ENCODE results near the gene CDK12. TPM values are rescaled to one million over a fixed set of nuclear protein-coding genes. Genes with fewer than 3 reads are reported as not detected.

The CDK12 gene
- total and polyA plus RNA-seq, 10 of the 15 experiments (the other 5 are each of a cell fraction or from before 2014, with no cell fraction given) = 3.2 to 55.1 (median 31.9) TPM

- WGBS (ENCODE audit: insufficient coverage, insufficient replicate concordance, low lambda C conversion rate, missing lambda C conversion rate) = under 1% methylated on average over 37 of the region's 37 CpGs
- peak; percentile 39; the same call in 1 of the 2 replicates for TF ChIP-seq ATF2 (IDR thresholded peaks at IDR 0.05; ENCODE audit: low read length)
- TF ChIP-seq HCFC1 (IDR thresholded peaks at IDR 0.05; ENCODE audit: low read length) = peak; percentile 53
- peak; percentile 27; the same call in 1 of the 2 replicates for TF ChIP-seq ZNF384 (IDR thresholded peaks at IDR 0.05; ENCODE audit: borderline replicate concordance, low read depth, low read length)
- TF ChIP-seq NFIC (IDR thresholded peaks at IDR 0.05; ENCODE audit: low read depth, low read length) = peak; percentile 22; the same call in 1 of the 2 replicates
- TF ChIP-seq KLF5 (IDR thresholded peaks at IDR 0.05; ENCODE audit: partially characterized antibody) = peak; percentile 12
- TF ChIP-seq SIN3A (IDR thresholded peaks at IDR 0.05; ENCODE audit: low read depth, low read length) = peak; percentile 67; the same call in 1 of the 2 replicates
- peak; percentile 99 for TF ChIP-seq CHD2 (IDR thresholded peaks at IDR 0.05; ENCODE audit: borderline replicate concordance, low read depth, low read length)
- no peak for TF ChIP-seq TBL1XR1 (IDR thresholded peaks at IDR 0.05; ENCODE audit: low read depth, low read length)
- peak; percentile 62; the same call in 1 of the 3 replicates for TF ChIP-seq POU2F2 (IDR thresholded peaks at IDR 0.05; ENCODE audit: borderline replicate concordance, low read depth, low read length)
- TF ChIP-seq PBX3 (IDR thresholded peaks at IDR 0.05; ENCODE audit: insufficient replicate concordance, low read depth, low read length) = no peak
- TF ChIP-seq CBFB (IDR thresholded peaks at IDR 0.05; ENCODE audit: low read depth) = peak; percentile 97
- 0 out of 2 replicates have a peak, but pooled peaks have one; percentile 54 for TF ChIP-seq NBN (IDR thresholded peaks at IDR 0.05)
- TF ChIP-seq JUND (IDR thresholded peaks at IDR 0.05; ENCODE audit: low read depth, low read length) = no peak
- TF ChIP-seq MXI1 (IDR thresholded peaks at IDR 0.05; ENCODE audit: low read depth, low read length) = peak; percentile 88
- peak; percentile 59; the same call in 1 of the 2 replicates for TF ChIP-seq RB1 (IDR thresholded peaks at IDR 0.05; ENCODE audit: borderline replicate concordance)
- 0 out of 2 replicates have a peak, but pooled peaks have one; percentile 34 for TF ChIP-seq TCF12 (IDR thresholded peaks at IDR 0.05; ENCODE audit: low read depth, low read length)
- no peak for TF ChIP-seq BCLAF1 (IDR thresholded peaks at IDR 0.05)
- peak; percentile 57; the same call in 1 of the 2 replicates for TF ChIP-seq IKZF1 (conservative IDR thresholded peaks at IDR 0.05)
These were observed 10.3 kb upstream of the CDK12 start, which contains the start of gene MED1 for GRCh38 chr17:39450847-39451581. MED1 (minus strand) TSS chr17:39451263; CDS start chr17:39451062, 201 bp downstream.

More at GRCh38 chr17:39450847-39451581, 10.3 kb upstream of the CDK12 start, which contains the start of gene MED1:
- ChIA-PET SMC1A (ENCODE audit: uncharacterized antibody, unreplicated experiment) (interaction anchor here (0.7 to 4.9 kb wide), 8 partner anchors 9 to 329 kb away, joined by 3 to 36 read pairs (median 3); partner anchors contain the start of gene CDK12), RAD21 (ENCODE audit: unreplicated experiment) (interaction anchor here (0.5 to 3.5 kb wide), 8 partner anchors 11 to 487 kb away, joined by 3 to 38 read pairs (median 3); partner anchors contain the start of genes CDK12 and RPL19), CTCF (interaction anchor here (0.6 to 1.5 kb wide), 7 partner anchors 9 to 278 kb away, joined by 3 to 5 read pairs (median 4); partner anchors contain the start of gene CDK12), POLR2A (interaction anchor here (0.5 to 2.9 kb wide), 13 partner anchors 12 to 1686 kb away, joined by 3 to 73 read pairs (median 4); partner anchors contain the start of genes CDK12 and RPL19)
- H3K4me3 ChIP-seq = peak within 1 kb of the TSS; percentile 98
- H3K36me3 ChIP-seq (ENCODE audit: control insufficient read depth in 2 of 2, insufficient read depth in 2 of 2, low read length in 1 of 2) = peaks cover 0 to 3% of the 10 kb centered on the region in 2 experiments; a peak in 1 of 4 replicates
- H3K79me2 ChIP-seq (ENCODE audit: control insufficient read depth, insufficient read depth, low read length) = peaks cover 36% of the 10 kb centered on the region
- no peaks in the 10 kb centered on the region for H3K27me3 ChIP-seq (replicated peaks in 1 of 2; ENCODE audit: control insufficient read depth in 2 of 2, insufficient read depth in 2 of 2, low read length in 1 of 2)
- in situ Hi-C loops (cut with MboI) (no loop called here), intact Hi-C loops (cut with micrococcal nuclease; ENCODE audit: unreplicated experiment) (loop anchor here (1.0 kb wide), 1 partner anchor 10 kb away; the partner anchor contains the start of gene CDK12)
- ATAC-seq (peak; percentile 97), DNase-seq (ENCODE audit: low read depth, low spot score) (peak; percentile 96), FAIRE-seq (peak; percentile 89)
- peak within 1 kb of the TSS; percentile 88 for H3K27ac ChIP-seq (ENCODE audit: control insufficient read depth, insufficient read depth)
- H3K9me3 ChIP-seq (replicated peaks; ENCODE audit: control insufficient read depth, insufficient read depth, low read length) = no peaks in the 10 kb centered on the region
- H3K4me2 ChIP-seq (ENCODE audit: control insufficient read depth, insufficient read depth) = peak within 1 kb of the TSS; percentile 92
- H3K4me1 ChIP-seq (ENCODE audit: control insufficient read depth, insufficient read depth, low read length) = no peaks in the 10 kb centered on the region
- peak within 1 kb of the TSS; percentile 98 for H2AFZ ChIP-seq (ENCODE audit: control insufficient read depth, low read depth, low read length)
- BruUV-seq (replicated peaks) = no TSS peak
- H4K20me1 ChIP-seq (ENCODE audit: control insufficient read depth, insufficient read depth) = no peaks in the 10 kb centered on the region
- H3K9ac ChIP-seq (ENCODE audit: control insufficient read depth, insufficient read depth, low read length) = peak within 1 kb of the TSS; percentile 96

All from GM12878 (cell line).